ENCODE measurements around the gene MAB21L3.

MAB21L3 gene

GRCh38 chr1:116179964-116180363 lies 68.8 kb downstream of the MAB21L3 start:
- H3K9me3 ChIP-seq (ENCODE audit: insufficient read depth, low read depth, low read length), result no peaks in the 10 kb centered on the region
- no peak overlapping the region for H3K27ac ChIP-seq (ENCODE audit: low read depth, low read length)
- no peaks in the 10 kb centered on the region for H3K36me3 ChIP-seq (ENCODE audit: insufficient read depth, low read length)
- WGBS, result 97% methylated on average over 3 of the region's 3 CpGs
- H3K9ac ChIP-seq (ENCODE audit: low read depth, low read length), result no peak overlapping the region
- H3K27me3 ChIP-seq (ENCODE audit: insufficient read depth, low read length), result no peaks in the 10 kb centered on the region
- H3K4me1 ChIP-seq (ENCODE audit: insufficient read depth, low read length), result no peaks in the 10 kb centered on the region
- H3K4me3 ChIP-seq (ENCODE audit: low read length), result no peak overlapping the region

GRCh38 chr1:116182019-116182714 lies 71.0 kb downstream of the MAB21L3 start:
- no peaks in the 10 kb centered on the region for H3K4me1 ChIP-seq (ENCODE audit: insufficient read depth, low read length)
- H3K27ac ChIP-seq (ENCODE audit: low read depth, low read length), result no peak overlapping the region
- H3K9ac ChIP-seq (ENCODE audit: low read depth, low read length), result no peak overlapping the region
- no peaks in the 10 kb centered on the region for H3K9me3 ChIP-seq (ENCODE audit: insufficient read depth, low read depth, low read length)
- H3K27me3 ChIP-seq (ENCODE audit: insufficient read depth, low read length), result no peaks in the 10 kb centered on the region
- WGBS, result 89% methylated on average over 3 of the region's 3 CpGs
- no peak overlapping the region for H3K4me3 ChIP-seq (ENCODE audit: low read length)
- no peaks in the 10 kb centered on the region for H3K36me3 ChIP-seq (ENCODE audit: insufficient read depth, low read length)

Measured in HUES64 (cell line).